Measurements from ENCODE around the gene SLC38A6.

GRCh38 chr14:60968671-60969070 is 12.4 kb upstream of the SLC38A6 start:
- TF ChIP-seq BRCA1 (IDR thresholded peaks at IDR 0.05; ENCODE audit: low read depth, low read length), result no peak
- TF ChIP-seq EZH2 (IDR thresholded peaks at IDR 0.05; ENCODE audit: borderline replicate concordance, control insufficient read depth, low read depth, low read length), result no peak
- TF ChIP-seq SP1 (IDR thresholded peaks at IDR 0.05; ENCODE audit: low read depth, low read length), result no peak
- TF ChIP-seq TCF7 (IDR thresholded peaks at IDR 0.05; ENCODE audit: borderline replicate concordance), result no peak
- no peak for TF ChIP-seq DPF2 (IDR thresholded peaks at IDR 0.05)
- TF ChIP-seq CTCF (IDR thresholded peaks at IDR 0.05 in 2 of 3, conservative IDR thresholded peaks at IDR 0.05 in 1 of 3; ENCODE audit: control insufficient read depth in 2 of 3, extremely low read depth in 1 of 3, insufficient read depth in 1 of 3, low read depth in 3 of 3, low read length in 3 of 3), result no peak
- TF ChIP-seq SRF (IDR thresholded peaks at IDR 0.05; ENCODE audit: low read depth in 2 of 2, low read length in 2 of 2), result no peak
- TF ChIP-seq REST (IDR thresholded peaks at IDR 0.05; ENCODE audit: low read depth, low read length), result no peak
